Measurements from ENCODE around the gene CELA3A.
"Not testable (repeated sequence)": the region's sequence is repeated elsewhere in the genome, so short reads cannot be mapped to it uniquely, and the experiment has no call there.

Gene CELA3A

DNA sequence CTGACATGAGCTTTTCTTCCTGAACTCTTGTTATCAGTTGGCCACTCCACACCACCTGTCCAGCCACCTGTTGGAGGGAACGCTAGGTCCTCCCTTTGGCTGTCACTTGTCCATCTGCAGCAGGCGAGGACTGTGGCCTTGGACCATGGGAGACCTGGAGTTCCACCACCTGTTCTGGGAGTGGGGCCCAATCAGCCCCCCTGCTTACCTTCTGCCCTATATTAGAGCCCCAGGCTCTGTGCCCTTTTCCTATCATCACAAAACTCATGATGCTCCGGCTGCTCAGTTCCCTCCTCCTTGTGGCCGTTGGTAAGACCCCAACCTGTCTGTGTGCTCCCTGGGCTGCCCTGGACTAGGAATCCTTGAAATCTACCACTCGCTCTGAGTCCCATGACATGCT is at the start of gene CELA3A:
CELA3A (plus strand) TSS at position 249 of the 400 bp plus-strand sequence; CDS start at position 267, 18 bp downstream.
- ATAC-seq, result no peak
- H3K27ac Mint-ChIP-seq, result peak within 1 kb of the TSS; percentile 22 to 61
- H3K4me1 Mint-ChIP-seq, result no peaks in the 10 kb centered on the region

GRCh38 chr1:21952786-21953520 is 48.5 kb upstream of the CELA3A start:
- H3K27ac Mint-ChIP-seq, result no peak overlapping the region

More for the DNA sequence above, at the start of gene CELA3A:
- no peak for DNase-seq
- Mint-ChIP-seq H3K27me3 (no peaks in the 10 kb centered on the region), H3K4me3 (no peak within 1 kb of the TSS), H3K9me3 (no peaks in the 10 kb centered on the region)

DNA sequence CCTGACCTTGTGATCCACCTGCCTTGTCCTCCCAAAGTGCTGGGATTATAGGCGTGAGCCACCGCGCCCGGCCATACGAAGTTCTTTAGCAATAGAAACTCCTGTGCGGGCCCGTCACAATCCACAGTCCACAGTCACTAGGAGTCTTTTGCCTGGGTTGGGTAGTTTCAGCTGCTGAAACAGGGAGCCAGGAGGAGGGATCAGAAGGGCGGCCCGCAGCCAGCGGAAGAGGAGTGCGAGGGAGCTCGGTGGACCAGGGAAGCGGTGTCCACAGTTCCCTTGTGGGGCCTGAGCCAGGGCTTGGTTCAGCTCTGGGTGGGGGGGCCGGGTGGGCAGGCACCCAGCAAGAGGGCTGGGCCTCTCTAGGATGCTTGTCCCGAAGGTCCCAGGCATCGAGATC is 46.4 kb upstream of the CELA3A start:
- Mint-ChIP-seq H3K27ac (no peak overlapping the region), H3K9me3 (no peaks in the 10 kb centered on the region), H3K27me3 (no peaks in the 10 kb centered on the region), H3K4me3 (no peak overlapping the region), H3K4me1 (peaks cover 31% of the 10 kb centered on the region)
- no peak for DNase-seq
- no peak for ATAC-seq

More at GRCh38 chr1:21952786-21953520, 48.5 kb upstream of the CELA3A start:
- peaks cover 24% of the 10 kb centered on the region for H3K4me1 Mint-ChIP-seq
- ATAC-seq (no peak), DNase-seq (no peak)
- H3K27me3 Mint-ChIP-seq, result no peaks in the 10 kb centered on the region
- H3K4me3 Mint-ChIP-seq, result no peak overlapping the region
- H3K9me3 Mint-ChIP-seq, result no peaks in the 10 kb centered on the region

- DNase-seq (peak in 1 of 2 donors; percentile 15), ATAC-seq (peak; percentile 27)
- Mint-ChIP-seq H3K9me3 (no peaks in the 10 kb centered on the region), H3K4me3 (peak overlapping the region; percentile 19 to 91), H3K4me1 (peaks cover 31% of the 10 kb centered on the region), H3K27ac (peak overlapping the region; percentile 19 to 91), H3K27me3 (no peaks in the 10 kb centered on the region)
Measured at GRCh38 chr1:21955501-21956281, 45.8 kb upstream of the CELA3A start.

- ATAC-seq (peak; percentile 87), DNase-seq (peak; percentile 47 to 54)
- H3K9me3 Mint-ChIP-seq, result no peaks in the 10 kb centered on the region
- H3K27me3 Mint-ChIP-seq, result no peaks in the 10 kb centered on the region
- peak overlapping the region; percentile 69 to 91 for H3K4me3 Mint-ChIP-seq
- peak overlapping the region; percentile 91 to 94 for H3K27ac Mint-ChIP-seq
- H3K4me1 Mint-ChIP-seq, result peaks cover 31% of the 10 kb centered on the region
Measured at GRCh38 chr1:21956720-21957552, 44.5 kb upstream of the CELA3A start.

DNA sequence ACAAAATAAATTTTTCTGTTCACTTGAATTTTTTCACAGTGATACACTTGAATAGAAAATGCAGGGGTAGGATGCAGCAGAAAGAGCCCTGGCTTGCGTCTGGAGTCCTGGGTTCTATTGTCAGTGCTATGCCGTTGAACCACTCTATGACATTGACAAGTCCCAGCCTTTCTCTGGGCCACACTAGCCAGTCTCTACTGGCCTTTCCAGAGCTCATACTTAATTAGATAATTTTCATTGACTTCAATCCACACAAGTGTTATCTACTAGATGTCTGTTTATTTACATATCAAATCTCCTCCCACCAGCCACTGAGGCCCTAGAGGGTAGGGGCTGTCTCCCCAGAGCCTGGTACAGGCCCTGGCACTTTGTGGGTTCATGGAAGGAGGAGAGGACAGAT is 40.1 kb upstream of the CELA3A start:
- H3K9me3 Mint-ChIP-seq, result no peaks in the 10 kb centered on the region
- DNase-seq (no peak), ATAC-seq (no peak)
- no peak overlapping the region for H3K27ac Mint-ChIP-seq
- H3K4me1 Mint-ChIP-seq, result peaks cover 31% of the 10 kb centered on the region
- H3K4me3 Mint-ChIP-seq, result no peak overlapping the region
- H3K27me3 Mint-ChIP-seq, result no peaks in the 10 kb centered on the region

- no peak overlapping the region for H3K4me3 Mint-ChIP-seq
- H3K9me3 Mint-ChIP-seq, result no peaks in the 10 kb centered on the region
- no peak overlapping the region for H3K27ac Mint-ChIP-seq
- ATAC-seq (no peak), DNase-seq (no peak)
- no peaks in the 10 kb centered on the region for H3K27me3 Mint-ChIP-seq
- H3K4me1 Mint-ChIP-seq, result peaks cover 26% of the 10 kb centered on the region
Measured at GRCh38 chr1:21961799-21962198, 39.7 kb upstream of the CELA3A start.

GRCh38 chr1:21963477-21964217 is 37.8 kb upstream of the CELA3A start:
- peaks cover 8% of the 10 kb centered on the region for H3K4me1 Mint-ChIP-seq
- H3K27ac Mint-ChIP-seq, result peak overlapping the region in 1 of 2 donors; percentile 95
- ATAC-seq (peak; percentile 91), DNase-seq (peak; percentile 82 to 83)
- H3K27me3 Mint-ChIP-seq, result no peaks in the 10 kb centered on the region
- no peaks in the 10 kb centered on the region for H3K9me3 Mint-ChIP-seq
- H3K4me3 Mint-ChIP-seq, result peak overlapping the region in 1 of 2 donors; percentile 41

DNA sequence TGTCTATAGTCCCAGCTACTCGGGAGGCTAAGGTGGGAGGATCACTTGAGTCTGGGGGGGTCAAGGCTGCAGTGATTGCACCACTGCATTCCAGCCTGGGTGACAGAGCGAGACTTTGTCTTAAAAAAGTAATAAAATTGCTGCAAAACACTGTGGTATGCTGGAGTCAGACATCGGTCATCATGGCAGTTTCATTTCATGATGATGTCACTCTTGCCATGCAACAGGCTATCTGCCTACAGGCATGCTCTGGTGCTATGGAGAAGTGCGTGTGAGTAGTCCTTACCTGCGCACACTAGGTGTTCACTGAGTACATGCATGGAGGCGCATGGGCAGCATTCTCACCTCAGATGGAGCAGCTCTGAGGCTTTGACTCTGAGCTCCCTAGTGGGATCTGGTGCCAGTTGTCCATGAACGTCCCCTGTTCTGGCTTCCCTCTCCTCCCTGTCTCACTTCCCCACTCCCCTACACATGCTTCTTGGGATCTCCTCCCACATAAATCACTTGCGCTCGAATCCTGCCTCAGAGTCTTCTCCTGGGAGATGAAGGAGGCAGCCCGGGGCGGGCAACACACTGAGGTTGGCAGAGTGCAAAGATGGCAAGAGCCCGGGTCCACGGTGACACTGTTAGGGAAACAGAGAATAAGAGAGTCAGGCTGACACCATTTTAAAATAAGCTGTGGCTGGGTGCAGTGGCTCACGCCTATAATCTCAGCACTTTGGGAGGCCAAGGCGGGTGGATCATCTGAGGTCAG is 35.0 kb upstream of the CELA3A start:
- Mint-ChIP-seq H3K27ac (no peak overlapping the region), H3K4me3 (no peak overlapping the region), H3K9me3 (no peaks in the 10 kb centered on the region), H3K27me3 (no peaks in the 10 kb centered on the region), H3K4me1 (peaks cover 7% of the 10 kb centered on the region)
- ATAC-seq (no peak), DNase-seq (no peak)

DNA sequence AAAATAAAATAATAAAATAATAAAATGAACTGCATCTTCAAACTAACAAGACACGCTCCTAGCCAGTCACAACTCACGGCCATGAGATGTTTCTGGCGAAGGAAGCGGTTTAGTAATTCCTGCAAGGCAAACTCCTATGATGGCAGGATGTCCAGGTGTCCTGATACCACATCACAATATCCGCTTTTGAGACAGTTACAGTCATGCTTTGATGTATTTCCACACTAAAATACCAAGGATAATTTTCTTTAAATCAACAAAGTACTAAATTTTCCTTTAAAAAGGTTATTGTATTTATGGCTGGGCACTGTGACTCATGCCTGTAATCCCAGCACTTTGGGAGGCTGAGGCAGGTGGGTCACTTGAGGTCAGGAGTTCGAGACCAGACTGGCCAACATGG is 34.2 kb upstream of the CELA3A start:
- ATAC-seq, H3K4me1 Mint-ChIP-seq, H3K9me3 Mint-ChIP-seq, DNase-seq, H3K4me3 Mint-ChIP-seq, H3K27me3 Mint-ChIP-seq, H3K27ac Mint-ChIP-seq: not testable (repeated sequence)

DNA sequence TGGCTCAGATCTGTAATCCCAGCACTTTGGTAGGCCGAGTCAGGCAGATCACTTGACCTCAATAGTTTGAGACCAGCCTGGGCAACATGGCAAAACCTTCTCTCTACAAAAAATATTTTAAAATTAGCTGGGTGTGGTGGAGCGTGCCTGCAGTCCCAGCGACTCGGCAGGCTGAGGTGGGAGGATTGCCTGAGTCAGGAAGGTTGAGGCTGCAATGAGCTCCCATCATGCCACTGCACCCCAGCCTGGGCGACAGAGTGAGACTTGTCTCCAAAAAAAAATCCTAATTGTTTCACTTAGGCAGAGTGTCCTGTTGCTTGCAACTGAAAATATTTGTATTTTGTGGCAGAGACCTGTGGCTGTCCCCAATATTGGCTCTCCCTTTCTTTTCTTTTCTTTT is 32.4 kb upstream of the CELA3A start:
- not testable (repeated sequence) for H3K4me1 Mint-ChIP-seq, H3K27ac Mint-ChIP-seq, ATAC-seq, H3K27me3 Mint-ChIP-seq, DNase-seq, H3K9me3 Mint-ChIP-seq, H3K4me3 Mint-ChIP-seq

DNA sequence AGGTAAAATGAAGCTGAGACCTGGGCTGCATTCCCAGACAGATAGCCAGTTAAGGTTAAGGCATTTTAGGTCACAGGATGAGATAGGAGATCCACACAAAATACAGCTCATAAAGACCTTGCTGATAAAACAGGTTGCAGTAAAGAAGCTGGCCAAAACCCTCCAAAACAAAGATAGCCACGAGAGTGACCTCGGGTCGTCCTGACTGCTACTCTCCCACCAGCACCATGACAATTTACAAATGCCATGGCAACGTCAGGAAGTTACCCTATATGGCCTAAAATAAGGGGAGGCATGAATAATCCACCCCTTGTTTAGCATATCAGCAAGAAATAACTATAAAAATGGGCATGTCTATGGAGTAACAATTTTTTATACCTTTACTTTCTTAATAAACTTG is 30.9 kb upstream of the CELA3A start:
- ATAC-seq, H3K9me3 Mint-ChIP-seq, H3K27ac Mint-ChIP-seq, H3K4me1 Mint-ChIP-seq, DNase-seq, H3K4me3 Mint-ChIP-seq, H3K27me3 Mint-ChIP-seq: not testable (repeated sequence)

- DNase-seq, H3K4me1 Mint-ChIP-seq, H3K4me3 Mint-ChIP-seq, H3K27me3 Mint-ChIP-seq, H3K9me3 Mint-ChIP-seq, H3K27ac Mint-ChIP-seq, ATAC-seq: not testable (repeated sequence)
Measured at GRCh38 chr1:21972973-21973441, 28.4 kb upstream of the CELA3A start.

DNA sequence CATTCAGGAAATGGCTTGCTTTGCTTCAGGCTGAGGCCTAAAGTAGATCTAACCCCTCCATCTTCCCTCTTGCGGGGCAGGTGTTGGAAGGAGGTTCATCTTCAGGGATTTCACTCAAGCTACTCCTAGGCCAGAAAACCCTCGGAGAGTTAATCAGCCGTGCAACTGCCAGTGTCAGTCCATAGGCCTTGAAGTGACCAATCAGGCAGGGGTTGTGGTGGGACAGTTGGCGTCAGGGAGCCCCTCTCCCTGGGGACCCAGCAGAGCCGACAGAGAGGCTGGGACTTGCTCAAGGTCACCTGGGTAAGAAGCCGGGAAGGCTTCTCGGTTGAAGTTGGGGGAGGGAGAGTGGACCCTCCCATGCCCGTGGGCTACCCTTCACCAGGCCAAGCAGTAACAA is 27.5 kb upstream of the CELA3A start:
- not testable (repeated sequence) for H3K4me3 Mint-ChIP-seq, H3K27ac Mint-ChIP-seq, H3K9me3 Mint-ChIP-seq, DNase-seq, ATAC-seq, H3K27me3 Mint-ChIP-seq, H3K4me1 Mint-ChIP-seq
